ENCODE data around the gene IL31. TPM values are rescaled to one million over a fixed set of nuclear protein-coding genes. Genes with fewer than 3 reads are reported as not detected.
"Not testable (repeated sequence)": the region's sequence is repeated elsewhere in the genome, so short reads cannot be mapped to it uniquely, and the experiment has no call there.

The IL31 gene
- polyA plus RNA-seq, result not detected

DNA sequence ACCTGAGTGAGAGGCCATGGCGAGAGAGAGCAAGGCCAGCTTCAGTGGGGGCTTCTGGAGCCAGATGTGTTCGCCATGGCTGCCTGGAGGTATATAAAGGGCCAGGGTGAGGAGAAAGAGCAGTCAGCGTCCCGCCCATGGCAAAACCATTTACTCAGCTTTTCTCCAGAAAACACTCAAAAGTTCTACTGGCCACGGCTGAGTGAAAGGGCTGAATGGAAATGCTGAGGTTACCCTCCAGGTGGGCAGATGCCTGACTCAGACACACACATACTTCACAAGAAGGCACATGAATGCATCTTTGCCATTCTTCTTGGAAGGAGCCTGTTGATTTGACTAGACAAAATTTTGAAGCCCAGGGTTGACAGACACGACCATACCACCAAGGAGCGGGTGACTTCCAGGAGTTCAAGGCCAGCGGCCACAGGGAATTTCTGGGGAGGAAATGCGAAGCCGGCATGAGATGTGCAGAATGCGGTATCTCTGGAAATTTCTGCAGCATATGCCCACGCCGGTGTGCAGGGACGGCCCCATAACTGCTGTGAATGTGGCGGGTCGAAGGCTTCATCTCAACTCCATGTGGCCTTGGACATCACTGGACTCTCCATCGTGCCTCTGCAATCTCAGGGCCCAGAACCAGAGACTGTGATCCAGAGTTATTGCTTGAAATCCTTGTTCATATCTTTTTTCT is at the start of gene IL31:
Gene IL31, minus strand, starts transcription at position 67 of the 691 bp plus-strand sequence. Its CDS starts 49 bp downstream, at position 18.
- Mint-ChIP-seq H3K9me3 (no peaks in the 10 kb centered on the region), H3K27ac (no peak within 1 kb of the TSS), H3K27me3 (ENCODE audit: low read depth in 3 of 3) (peaks cover 0 to 6% (median 2%) of the 10 kb centered on the region in 3 donors), H3K36me3 (peaks cover 0 to 5% (median 0%) of the 10 kb centered on the region in 3 donors), H3K4me3 (no peak within 1 kb of the TSS), H3K4me1 (peaks cover 0 to 10% of the 10 kb centered on the region in 2 donors)
- no peak for DNase-seq

DNA sequence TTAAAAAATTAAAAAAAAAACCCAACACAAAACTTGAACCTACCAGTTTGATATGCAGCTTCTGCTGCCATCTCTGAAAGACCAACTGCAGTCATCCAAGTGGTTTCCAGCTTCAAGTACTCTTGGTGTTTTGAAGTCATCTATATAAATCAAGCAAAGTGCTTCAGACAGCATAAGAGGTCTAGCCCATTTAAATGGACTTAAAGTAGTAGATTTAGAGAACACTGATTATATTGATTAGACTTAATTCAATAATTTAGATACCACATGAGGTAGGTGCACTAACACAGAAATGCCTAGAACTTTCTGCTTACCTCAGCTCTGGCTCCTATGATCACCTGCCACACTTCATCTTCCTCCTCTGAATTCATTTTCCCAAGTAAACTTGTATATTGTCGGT is 42.4 kb upstream of the IL31 start:
- no peak for DNase-seq
- H3K4me3 Mint-ChIP-seq, result no peak overlapping the region
- H3K27ac Mint-ChIP-seq, result no peak overlapping the region
- H3K9me3 Mint-ChIP-seq, result no peaks in the 10 kb centered on the region
- peaks cover 14 to 33% (median 17%) of the 10 kb centered on the region in 3 donors for H3K36me3 Mint-ChIP-seq
- peaks cover 0 to 6% of the 10 kb centered on the region in 2 donors for H3K4me1 Mint-ChIP-seq
- peaks cover 0 to 2% (median 1%) of the 10 kb centered on the region in 3 donors for H3K27me3 Mint-ChIP-seq (ENCODE audit: low read depth in 3 of 3)

DNA sequence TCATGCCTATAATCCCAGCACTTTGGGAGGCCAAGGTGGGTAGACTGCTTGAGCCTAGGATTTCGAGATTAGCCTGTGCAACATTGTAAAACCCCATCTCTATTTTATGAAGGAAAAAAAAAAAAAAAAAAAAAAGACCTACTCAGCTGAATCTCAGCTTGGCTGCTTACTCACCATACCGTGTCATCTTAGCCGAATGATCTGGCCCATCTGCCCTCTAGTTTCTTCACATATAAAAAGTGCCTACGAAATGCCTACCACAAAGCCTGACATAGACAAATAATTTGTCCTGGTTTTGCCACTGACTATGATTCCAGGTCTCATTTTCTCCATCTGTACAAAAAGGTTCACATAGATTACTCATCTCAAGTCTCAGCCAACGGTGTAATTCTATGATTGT is 41.8 kb upstream of the IL31 start:
- no peaks in the 10 kb centered on the region for H3K9me3 Mint-ChIP-seq
- no peak for DNase-seq
- H3K27me3 Mint-ChIP-seq (ENCODE audit: low read depth in 3 of 3), result peaks cover 0 to 2% (median 1%) of the 10 kb centered on the region in 3 donors
- H3K4me1 Mint-ChIP-seq, result peaks cover 0 to 6% of the 10 kb centered on the region in 2 donors
- H3K4me3 Mint-ChIP-seq, result no peak overlapping the region
- peaks cover 14 to 37% (median 17%) of the 10 kb centered on the region in 3 donors for H3K36me3 Mint-ChIP-seq
- no peak overlapping the region for H3K27ac Mint-ChIP-seq

DNA sequence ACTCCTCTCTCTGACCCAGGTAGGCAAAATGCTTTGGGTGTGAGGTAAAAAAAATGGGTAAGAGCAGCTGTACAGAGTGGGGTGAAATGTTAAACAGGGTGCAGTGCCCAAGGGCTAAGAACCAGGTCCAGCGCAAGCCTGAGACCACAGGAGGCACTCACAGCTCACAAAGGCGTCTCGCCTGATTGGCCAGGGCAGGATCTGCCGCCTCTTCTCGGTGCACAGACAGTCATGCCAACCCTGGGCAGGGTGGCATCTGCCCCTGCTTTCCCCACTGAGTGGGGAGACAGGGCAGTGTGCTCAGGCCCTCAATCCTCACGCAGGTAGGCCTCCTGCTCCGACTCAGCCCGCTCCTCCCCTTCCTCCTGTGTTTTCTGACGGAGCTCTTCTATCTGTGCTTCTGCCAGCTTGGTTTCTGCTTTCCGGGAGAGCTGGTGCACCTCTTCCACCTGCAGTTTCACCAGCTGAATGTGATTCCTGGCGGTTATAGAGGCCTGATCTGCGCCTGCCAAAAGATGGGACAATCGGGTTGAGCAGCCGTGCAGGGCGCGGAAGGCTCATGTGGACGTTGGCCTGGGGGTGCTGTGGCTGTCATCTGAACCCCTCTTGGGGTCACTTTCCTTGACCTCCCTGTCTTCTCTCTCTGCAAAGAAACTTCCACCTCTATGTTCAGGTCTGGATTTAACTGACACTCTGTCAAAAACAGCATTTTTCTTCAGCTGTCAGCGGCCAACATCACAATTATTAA is 34.2 kb upstream of the IL31 start:
- H3K36me3 Mint-ChIP-seq, result peaks cover 13 to 35% (median 15%) of the 10 kb centered on the region in 3 donors
- H3K4me1 Mint-ChIP-seq, result peaks cover 5 to 7% of the 10 kb centered on the region in 2 donors
- H3K27me3 Mint-ChIP-seq (ENCODE audit: low read depth in 3 of 3), result peaks cover 4 to 9% (median 6%) of the 10 kb centered on the region in 3 donors
- H3K27ac Mint-ChIP-seq, result peak overlapping the region in 1 of 6 donors; percentile 49
- DNase-seq, result no peak
- no peaks in the 10 kb centered on the region for H3K9me3 Mint-ChIP-seq
- H3K4me3 Mint-ChIP-seq, result no peak overlapping the region

DNA sequence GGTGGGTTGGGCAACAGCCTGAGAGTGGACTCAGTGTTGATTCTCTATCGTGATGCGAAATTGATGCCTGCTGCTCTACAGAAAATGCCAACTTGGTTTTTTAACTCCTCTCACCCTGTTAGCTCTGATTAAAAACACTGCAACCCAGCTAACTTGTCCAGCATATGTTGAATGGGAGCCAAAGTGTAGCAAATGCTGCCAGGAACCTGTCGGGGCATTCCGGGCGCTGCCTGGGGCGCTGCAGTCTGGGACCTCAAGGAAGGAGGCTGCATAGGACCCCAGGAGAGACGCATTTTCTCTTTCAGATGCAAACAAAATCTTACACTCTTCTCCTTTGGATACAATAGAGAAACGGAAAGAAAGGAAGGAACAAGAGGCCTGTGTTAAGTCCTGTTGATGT is 33.4 kb upstream of the IL31 start:
- Mint-ChIP-seq H3K4me1 (peaks cover 9 to 15% of the 10 kb centered on the region in 2 donors), H3K9me3 (no peaks in the 10 kb centered on the region), H3K27ac (peak overlapping the region in 1 of 6 donors; percentile 32), H3K4me3 (no peak overlapping the region), H3K27me3 (ENCODE audit: low read depth in 3 of 3) (peaks cover 5 to 15% (median 12%) of the 10 kb centered on the region in 3 donors), H3K36me3 (peaks cover 12 to 33% (median 15%) of the 10 kb centered on the region in 3 donors)
- DNase-seq, result no peak

DNA sequence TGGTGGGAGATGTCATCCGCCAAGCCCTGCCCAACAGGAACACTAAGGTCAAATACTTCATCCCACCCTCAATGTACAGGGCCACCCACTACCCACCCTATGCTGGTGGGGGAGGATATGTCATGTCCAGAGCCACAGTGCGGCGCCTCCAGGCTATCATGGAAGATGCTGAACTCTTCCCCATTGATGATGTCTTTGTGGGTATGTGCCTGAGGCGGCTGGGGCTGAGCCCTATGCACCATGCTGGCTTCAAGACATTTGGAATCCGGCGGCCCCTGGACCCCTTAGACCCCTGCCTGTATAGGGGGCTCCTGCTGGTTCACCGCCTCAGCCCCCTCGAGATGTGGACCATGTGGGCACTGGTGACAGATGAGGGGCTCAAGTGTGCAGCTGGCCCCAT is 33.0 kb upstream of the IL31 start:
- Mint-ChIP-seq H3K27ac (no peak overlapping the region), H3K4me3 (no peak overlapping the region), H3K27me3 (ENCODE audit: low read depth in 3 of 3) (peaks cover 5 to 16% (median 12%) of the 10 kb centered on the region in 3 donors), H3K36me3 (peaks cover 8 to 29% (median 12%) of the 10 kb centered on the region in 3 donors), H3K4me1 (peaks cover 9 to 16% of the 10 kb centered on the region in 2 donors), H3K9me3 (no peaks in the 10 kb centered on the region)
- DNase-seq, result no peak

DNA sequence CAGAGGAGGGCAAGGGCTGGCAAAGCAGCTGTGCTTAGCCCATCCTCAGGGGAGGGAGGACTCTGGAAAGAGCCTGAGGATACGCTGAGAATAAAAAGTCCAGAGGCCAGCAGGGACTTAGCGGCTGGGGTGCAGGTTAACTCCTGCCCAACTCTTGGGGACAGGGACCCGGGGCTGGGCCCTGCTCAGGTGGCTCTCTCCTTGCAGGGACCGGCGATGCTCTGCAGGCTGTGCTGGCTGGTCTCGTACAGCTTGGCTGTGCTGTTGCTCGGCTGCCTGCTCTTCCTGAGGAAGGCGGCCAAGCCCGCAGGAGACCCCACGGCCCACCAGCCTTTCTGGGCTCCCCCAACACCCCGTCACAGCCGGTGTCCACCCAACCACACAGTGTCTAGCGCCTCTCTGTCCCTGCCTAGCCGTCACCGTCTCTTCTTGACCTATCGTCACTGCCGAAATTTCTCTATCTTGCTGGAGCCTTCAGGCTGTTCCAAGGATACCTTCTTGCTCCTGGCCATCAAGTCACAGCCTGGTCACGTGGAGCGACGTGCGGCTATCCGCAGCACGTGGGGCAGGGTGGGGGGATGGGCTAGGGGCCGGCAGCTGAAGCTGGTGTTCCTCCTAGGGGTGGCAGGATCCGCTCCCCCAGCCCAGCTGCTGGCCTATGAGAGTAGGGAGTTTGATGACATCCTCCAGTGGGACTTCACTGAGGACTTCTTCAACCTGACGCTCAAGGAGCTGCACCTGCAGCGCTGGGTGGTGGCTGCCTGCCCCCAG is 32.3 kb upstream of the IL31 start:
- H3K4me3 Mint-ChIP-seq, result no peak overlapping the region
- H3K27me3 Mint-ChIP-seq (ENCODE audit: low read depth in 3 of 3), result peaks cover 5 to 19% (median 13%) of the 10 kb centered on the region in 3 donors
- H3K9me3 Mint-ChIP-seq, result no peaks in the 10 kb centered on the region
- DNase-seq, result no peak
- peaks cover 4 to 24% (median 12%) of the 10 kb centered on the region in 3 donors for H3K36me3 Mint-ChIP-seq
- peaks cover 9 to 16% of the 10 kb centered on the region in 2 donors for H3K4me1 Mint-ChIP-seq
- H3K27ac Mint-ChIP-seq, result no peak overlapping the region

DNA sequence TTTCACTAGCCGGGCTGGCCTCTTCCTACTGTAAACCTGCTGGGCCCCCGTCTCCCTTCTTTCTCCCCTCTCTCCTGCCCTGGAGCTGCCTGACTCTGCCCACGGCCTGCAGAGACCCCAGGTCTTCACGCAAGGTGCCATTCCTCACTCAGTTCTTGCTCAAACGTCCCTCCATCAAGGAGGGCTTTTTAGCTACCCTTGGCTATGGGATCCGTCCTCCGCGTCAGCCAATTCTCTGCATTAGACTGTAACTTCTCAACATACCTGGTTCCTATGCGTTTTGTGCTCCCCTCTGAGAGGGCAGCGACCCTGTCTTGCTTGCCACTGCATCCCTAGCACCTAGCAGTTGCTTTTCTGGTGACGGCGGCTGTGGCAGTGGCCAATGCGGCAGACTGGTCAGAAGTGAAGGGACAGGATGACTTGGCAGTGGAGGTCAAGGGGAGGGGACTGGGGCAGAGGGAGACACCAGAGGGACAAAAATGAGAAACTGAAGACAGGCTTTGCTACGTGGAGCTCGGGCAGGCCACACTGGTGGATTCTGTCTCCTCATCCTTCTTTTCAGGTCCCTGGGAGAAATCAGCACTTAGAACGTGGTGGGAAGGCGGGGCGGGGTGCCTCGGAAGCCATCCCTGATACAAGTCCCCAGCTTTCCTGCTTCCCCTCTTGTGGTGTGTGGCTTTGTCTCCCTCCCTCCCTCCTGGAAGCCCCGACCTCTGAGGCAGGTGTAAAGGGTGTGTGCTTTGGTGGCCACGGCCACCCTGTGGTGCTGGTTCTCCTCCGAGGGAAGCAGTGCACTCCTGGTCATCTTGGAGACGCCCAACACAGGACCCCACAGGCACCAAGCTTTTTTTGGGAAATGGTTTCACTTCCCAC is 31.3 kb upstream of the IL31 start:
- H3K36me3 Mint-ChIP-seq, result peaks cover 4 to 22% (median 12%) of the 10 kb centered on the region in 3 donors
- H3K27me3 Mint-ChIP-seq (ENCODE audit: low read depth in 3 of 3), result peaks cover 5 to 19% (median 15%) of the 10 kb centered on the region in 3 donors
- H3K9me3 Mint-ChIP-seq, result no peaks in the 10 kb centered on the region
- H3K4me3 Mint-ChIP-seq, result peak overlapping the region; percentile 73 to 78 (median 75)
- H3K27ac Mint-ChIP-seq, result no peak overlapping the region
- DNase-seq, result no peak
- H3K4me1 Mint-ChIP-seq, result peaks cover 9 to 16% of the 10 kb centered on the region in 2 donors

DNA sequence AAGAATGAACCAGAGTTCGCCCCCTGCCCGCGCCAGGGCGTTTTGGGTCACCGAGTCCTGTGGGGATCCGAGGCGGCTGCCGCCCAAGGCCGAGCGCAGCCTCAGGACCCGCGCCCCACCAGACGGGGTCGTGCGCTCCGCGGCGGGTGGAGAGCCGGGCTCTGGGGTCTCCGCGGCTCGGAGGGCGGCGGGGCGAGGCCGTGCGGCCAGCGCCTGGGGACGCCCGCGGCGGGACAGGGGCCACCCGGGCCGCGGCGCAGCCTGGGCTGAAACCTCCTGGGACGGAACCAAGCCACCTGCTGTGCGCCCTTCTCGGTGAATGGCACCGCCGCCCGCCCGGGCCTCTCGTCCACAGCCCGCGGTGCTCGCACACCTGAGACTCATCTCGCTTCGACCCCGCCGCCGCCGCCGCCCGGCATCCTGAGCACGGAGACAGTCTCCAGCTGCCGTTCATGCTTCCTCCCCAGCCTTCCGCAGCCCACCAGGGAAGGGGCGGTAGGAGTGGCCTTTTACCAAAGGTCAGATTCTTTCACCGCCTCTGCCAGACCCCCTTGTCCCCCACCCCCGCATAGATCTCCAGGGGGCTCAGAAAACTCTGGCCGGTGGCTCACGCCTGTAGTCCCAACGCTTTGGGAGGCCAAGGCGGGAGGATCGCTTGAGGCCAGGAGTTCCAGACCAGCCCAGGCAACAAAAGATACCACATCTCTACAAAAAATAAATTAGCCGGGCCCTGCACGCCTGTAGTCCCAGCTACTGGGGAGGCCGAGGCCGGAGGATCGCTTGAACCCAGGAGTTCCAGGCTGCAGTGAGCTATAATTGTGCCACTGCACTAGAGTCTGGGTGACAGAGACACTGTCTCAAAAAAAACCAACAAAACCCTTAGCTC is 30.4 kb upstream of the IL31 start:
- no peak for DNase-seq
- no peak overlapping the region for H3K27ac Mint-ChIP-seq
- peaks cover 5 to 19% (median 15%) of the 10 kb centered on the region in 3 donors for H3K27me3 Mint-ChIP-seq (ENCODE audit: low read depth in 3 of 3)
- H3K9me3 Mint-ChIP-seq, result no peaks in the 10 kb centered on the region
- peaks cover 4 to 15% (median 5%) of the 10 kb centered on the region in 3 donors for H3K36me3 Mint-ChIP-seq
- H3K4me1 Mint-ChIP-seq, result peaks cover 9 to 16% of the 10 kb centered on the region in 2 donors
- peak overlapping the region; percentile 73 to 78 (median 75) for H3K4me3 Mint-ChIP-seq

DNA sequence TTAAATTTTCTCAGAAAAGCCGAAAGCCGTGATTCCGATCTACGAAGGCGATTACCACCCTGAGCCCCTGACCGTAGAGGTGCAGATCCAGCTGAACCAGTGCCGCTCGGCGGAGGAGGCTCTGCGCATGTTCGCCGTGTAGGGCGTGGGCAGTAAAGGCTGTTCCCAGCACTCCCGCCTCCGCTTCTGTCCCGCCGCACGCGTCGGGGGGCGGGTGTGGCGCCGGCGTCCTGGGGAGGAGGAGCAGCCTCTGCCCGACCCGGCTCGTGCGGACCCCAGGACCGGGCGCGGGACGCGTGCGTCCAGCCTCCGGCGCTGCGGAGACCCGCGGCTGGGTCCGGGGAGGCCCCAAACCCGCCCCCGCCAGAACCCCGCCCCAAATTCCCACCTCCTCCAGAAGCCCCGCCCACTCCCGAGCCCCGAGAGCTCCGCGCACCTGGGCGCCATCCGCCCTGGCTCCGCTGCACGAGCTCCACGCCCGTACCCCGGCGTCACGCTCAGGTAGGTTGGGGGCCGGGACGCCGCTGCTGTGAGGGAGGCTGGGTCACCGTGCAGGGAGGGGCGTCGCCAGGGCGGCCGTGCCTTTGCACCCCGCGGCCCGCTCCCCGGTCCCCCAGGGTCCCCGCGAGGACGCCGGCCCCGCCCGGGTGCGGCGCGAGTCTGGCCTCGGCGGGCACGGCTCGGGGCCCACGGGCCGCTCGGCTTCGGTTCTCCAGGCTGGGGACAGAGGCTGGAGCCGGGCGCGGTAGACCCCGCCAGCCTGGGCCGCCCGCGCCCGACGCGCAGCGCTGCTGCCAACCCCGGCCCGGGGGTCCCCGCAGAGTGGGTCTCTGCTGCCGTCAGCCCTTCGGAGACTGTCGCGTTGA is 29.5 kb upstream of the IL31 start, which contains the start of gene B3GNT4:
Gene B3GNT4, plus strand, starts transcription at position 409 of the 866 bp plus-strand sequence. CDS start 910 bp downstream, outside the sequence.
- Mint-ChIP-seq H3K9me3 (no peaks in the 10 kb centered on the region), H3K4me3 (peak within 1 kb of the TSS; percentile 80 to 85 (median 84)), H3K27me3 (ENCODE audit: low read depth in 3 of 3) (peaks cover 5 to 19% (median 15%) of the 10 kb centered on the region in 3 donors), H3K36me3 (peaks cover 1 to 13% (median 2%) of the 10 kb centered on the region in 3 donors), H3K4me1 (peaks cover 9 to 16% of the 10 kb centered on the region in 2 donors), H3K27ac (no peak within 1 kb of the TSS)
- DNase-seq, result peak in 2 of 3 donors; percentile 36 to 40

DNA sequence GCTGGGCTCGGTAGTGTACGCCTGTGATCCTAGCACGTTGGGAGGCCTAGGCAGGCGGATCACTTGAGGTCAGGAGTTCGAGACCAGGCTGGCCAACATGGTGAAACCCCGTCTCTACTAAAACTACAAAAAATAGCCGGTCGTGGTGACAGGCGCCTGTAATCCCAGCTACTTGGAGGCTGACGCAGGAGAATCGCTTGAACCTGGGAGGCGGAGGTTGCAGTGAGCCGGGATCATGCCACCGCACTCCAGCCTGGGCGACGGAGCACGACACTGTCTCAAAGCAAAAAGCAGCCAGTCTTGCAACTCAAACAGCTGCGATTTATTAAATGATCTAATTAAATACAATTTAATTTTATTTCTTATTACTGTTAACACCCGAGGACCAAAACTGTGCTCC is 28.8 kb upstream of the IL31 start:
- peak overlapping the region; percentile 80 to 85 (median 84) for H3K4me3 Mint-ChIP-seq
- H3K27me3 Mint-ChIP-seq (ENCODE audit: low read depth in 3 of 3), result peaks cover 5 to 19% (median 15%) of the 10 kb centered on the region in 3 donors
- not testable (repeated sequence) for DNase-seq, H3K36me3 Mint-ChIP-seq, H3K27ac Mint-ChIP-seq, H3K9me3 Mint-ChIP-seq
- peaks cover 9 to 16% of the 10 kb centered on the region in 2 donors for H3K4me1 Mint-ChIP-seq

All from immature natural killer cell (primary cell).